CD8-positive, alpha-beta memory T cell (primary cell): ENCODE results near the gene KLHL26. TPM values are rescaled to one million over a fixed set of nuclear protein-coding genes. Genes with fewer than 3 reads are reported as not detected.
A peak's percentile ranks its signal among the peaks of the same experiment; 100 is the strongest.

ENCODE experiments used
- CTCF ChIA-PET: fragments of 350-600 bp; sonication (Branson Sonifier 250); formaldehyde crosslinking; loops from one replicate; lab custom pipeline; 2021; ENCODE audit warnings: antibody characterized with exemption; lab: Charles Lee
- POLR2A ChIA-PET: fragments of 350-600 bp; sonication (Branson Sonifier 250); formaldehyde crosslinking; loops from one replicate; lab custom pipeline; 2021; ENCODE audit warnings: antibody characterized with exemption; lab: Charles Lee
- DNase-seq, 5 donors: peaks; one replicate each; pipeline versions ENCODE4 v3.0.0 to v3.0.0-alpha.2; 2020 to 2022; ENCODE audit warnings: mixed read lengths in 1 of 5
- H3K27ac ChIP-seq: one replicate; pipeline ENCODE4 v1.7.0; 2013; ENCODE audit warnings: low read depth, mild to moderate bottlenecking, low read length, moderate library complexity
- H3K27me3 ChIP-seq: 2 replicates; pipeline ENCODE4 v1.7.0; 2013; ENCODE audit warnings: low read length, mild to moderate bottlenecking; ENCODE audit not compliant: insufficient read depth, poor library complexity, severe bottlenecking
- H3K36me3 ChIP-seq: 2 replicates; pipeline ENCODE4 v1.7.0; 2013; ENCODE audit warnings: mild to moderate bottlenecking, low read length, moderate library complexity; ENCODE audit not compliant: insufficient read depth
- H3K4me1 ChIP-seq: 2 replicates; pipeline ENCODE4 v1.7.0; 2013; ENCODE audit warnings: mild to moderate bottlenecking, low read length, moderate library complexity; ENCODE audit not compliant: insufficient read depth
- H3K4me3 ChIP-seq: 2 replicates; pipeline ENCODE4 v1.7.0; 2013; ENCODE audit warnings: mild to moderate bottlenecking, low read length
- H3K9me3 ChIP-seq: 2 replicates; pipeline ENCODE4 v1.7.0; 2013; ENCODE audit warnings: mild to moderate bottlenecking, low read length
- H3K27ac Mint-ChIP-seq, 8 donors: one replicate each; pipeline ENCODE4 v1.8.0; 2020 to 2021; ENCODE audit warnings: mixed read lengths in 8 of 8, mild to moderate bottlenecking in 6 of 8, inconsistent platforms in 3 of 8, moderate library complexity in 3 of 8
- H3K27me3 Mint-ChIP-seq, 2 donors: one replicate each; pipeline ENCODE4 v1.8.0; 2020 to 2021; ENCODE audit warnings: mixed read lengths in 2 of 2, mild to moderate bottlenecking in 1 of 2, moderate library complexity in 1 of 2
- H3K36me3 Mint-ChIP-seq, 3 donors: one replicate each; pipeline ENCODE4 v1.8.0; 2020 to 2021; ENCODE audit warnings: mixed read lengths in 3 of 3, inconsistent platforms in 1 of 3, mild to moderate bottlenecking in 1 of 3
- H3K4me1 Mint-ChIP-seq, 3 donors: one replicate each; pipeline ENCODE4 v1.8.0; 2020 to 2021; ENCODE audit warnings: mixed read lengths in 3 of 3, inconsistent platforms in 1 of 3, mild to moderate bottlenecking in 1 of 3
- H3K4me3 Mint-ChIP-seq, 7 donors: one replicate each; pipeline ENCODE4 v1.8.0; 2020 to 2021; ENCODE audit warnings: mixed read lengths in 7 of 7, mild to moderate bottlenecking in 6 of 7, moderate library complexity in 4 of 7, inconsistent platforms in 2 of 7
- H3K9me3 Mint-ChIP-seq, 5 donors: one replicate each; pipeline ENCODE4 v1.8.0; 2020 to 2022; ENCODE audit warnings: mixed read lengths in 5 of 5, mild to moderate bottlenecking in 3 of 5, moderate library complexity in 2 of 5, inconsistent platforms in 1 of 5
- polyA plus RNA-seq: library from polyadenylated mRNA; unstranded; fragments of 300-500 nt; fragmentation: Illumina TruSeq; gene quantifications from one replicate; pipeline ENCODE4 v1.2.3, GENCODE V29; 2021
- total RNA-seq, 2 experiments: library from RNA; stranded (reverse); gene quantifications; one replicate each; pipeline ENCODE4 v1.2.3, GENCODE V29; 2021

The KLHL26 gene
- total and polyA plus RNA-seq, 3 experiments from 2014 or later, result 5.1 to 12.8 (median 12.4) TPM

GRCh38 chr19:18668252-18668631 lies 31.4 kb downstream of the KLHL26 start:
- peaks cover 0 to 9% (median 1%) of the 10 kb centered on the region in 3 donors for H3K4me1 Mint-ChIP-seq
- peaks cover 4% of the 10 kb centered on the region for H3K4me1 ChIP-seq
- no peaks in the 10 kb centered on the region for H3K27me3 Mint-ChIP-seq
- H3K9me3 Mint-ChIP-seq, result no peaks in the 10 kb centered on the region
- POLR2A ChIA-PET, result no interaction called here
- no peaks in the 10 kb centered on the region for H3K9me3 ChIP-seq
- H3K27ac Mint-ChIP-seq, result no peak overlapping the region
- H3K36me3 ChIP-seq, result no peaks in the 10 kb centered on the region
- no peak overlapping the region for H3K4me3 ChIP-seq
- CTCF ChIA-PET, result no interaction called here
- H3K4me3 Mint-ChIP-seq, result no peak overlapping the region
- H3K27ac ChIP-seq, result no peak overlapping the region
- no peak for DNase-seq
- H3K36me3 Mint-ChIP-seq, result peaks cover 0 to 43% (median 2%) of the 10 kb centered on the region in 3 donors
- no peaks in the 10 kb centered on the region for H3K27me3 ChIP-seq

- Mint-ChIP-seq H3K9me3 (no peaks in the 10 kb centered on the region), H3K27me3 (no peaks in the 10 kb centered on the region), H3K36me3 (peaks cover 0 to 41% (median 2%) of the 10 kb centered on the region in 3 donors), H3K4me3 (no peak overlapping the region), H3K27ac (no peak overlapping the region), H3K4me1 (peaks cover 0 to 2% (median 1%) of the 10 kb centered on the region in 3 donors)
- H3K9me3 ChIP-seq, result no peaks in the 10 kb centered on the region
- no peaks in the 10 kb centered on the region for H3K36me3 ChIP-seq
- peaks cover 4% of the 10 kb centered on the region for H3K4me1 ChIP-seq
- ChIA-PET CTCF (no interaction called here), POLR2A (no interaction called here)
- no peaks in the 10 kb centered on the region for H3K27me3 ChIP-seq
- no peak overlapping the region for H3K27ac ChIP-seq
- H3K4me3 ChIP-seq, result no peak overlapping the region
- no peak for DNase-seq
Measured at GRCh38 chr19:18668744-18669523, 32.1 kb downstream of the KLHL26 start.

GRCh38 chr19:18669524-18669817 lies 32.6 kb downstream of the KLHL26 start:
- CTCF ChIA-PET, result no interaction called here
- H3K4me1 ChIP-seq, result no peaks in the 10 kb centered on the region
- no peaks in the 10 kb centered on the region for H3K9me3 Mint-ChIP-seq
- H3K9me3 ChIP-seq, result no peaks in the 10 kb centered on the region
- no peaks in the 10 kb centered on the region for H3K27me3 Mint-ChIP-seq
- no peak overlapping the region for H3K27ac ChIP-seq
- no peak overlapping the region for H3K4me3 ChIP-seq
- no peaks in the 10 kb centered on the region for H3K4me1 Mint-ChIP-seq
- no peaks in the 10 kb centered on the region for H3K36me3 ChIP-seq
- no peaks in the 10 kb centered on the region for H3K27me3 ChIP-seq
- H3K27ac Mint-ChIP-seq, result peak overlapping the region in 1 of 8 donors; percentile 54
- DNase-seq, result no peak
- H3K36me3 Mint-ChIP-seq, result peaks cover 0 to 39% (median 2%) of the 10 kb centered on the region in 3 donors
- H3K4me3 Mint-ChIP-seq, result no peak overlapping the region
- POLR2A ChIA-PET, result no interaction called here

- Histone ChIP-seq H3K27me3 (no peaks in the 10 kb centered on the region), H3K4me3 (no peak overlapping the region), H3K36me3 (no peaks in the 10 kb centered on the region), H3K27ac (no peak overlapping the region), H3K9me3 (no peaks in the 10 kb centered on the region), H3K4me1 (no peaks in the 10 kb centered on the region)
- Mint-ChIP-seq H3K9me3 (no peaks in the 10 kb centered on the region), H3K27ac (peak overlapping the region in 1 of 8 donors; percentile 54), H3K4me3 (no peak overlapping the region), H3K4me1 (no peaks in the 10 kb centered on the region), H3K27me3 (no peaks in the 10 kb centered on the region), H3K36me3 (peaks cover 0 to 39% (median 2%) of the 10 kb centered on the region in 3 donors)
- CTCF ChIA-PET, result no interaction called here
- DNase-seq, result no peak
- POLR2A ChIA-PET, result no interaction called here
Measured at GRCh38 chr19:18669883-18670282, 33.1 kb downstream of the KLHL26 start.

GRCh38 chr19:18670312-18670711 lies 33.5 kb downstream of the KLHL26 start:
- Histone ChIP-seq H3K4me1 (no peaks in the 10 kb centered on the region), H3K9me3 (no peaks in the 10 kb centered on the region), H3K27me3 (no peaks in the 10 kb centered on the region), H3K36me3 (no peaks in the 10 kb centered on the region), H3K27ac (no peak overlapping the region), H3K4me3 (no peak overlapping the region)
- Mint-ChIP-seq H3K27me3 (no peaks in the 10 kb centered on the region), H3K27ac (peak overlapping the region in 1 of 8 donors; percentile 57), H3K4me3 (no peak overlapping the region), H3K9me3 (no peaks in the 10 kb centered on the region), H3K36me3 (peaks cover 0 to 39% (median 2%) of the 10 kb centered on the region in 3 donors), H3K4me1 (no peaks in the 10 kb centered on the region)
- ChIA-PET POLR2A (no interaction called here), CTCF (no interaction called here)
- no peak for DNase-seq

- Mint-ChIP-seq H3K9me3 (no peaks in the 10 kb centered on the region), H3K36me3 (peaks cover 0 to 39% (median 2%) of the 10 kb centered on the region in 3 donors), H3K4me3 (no peak overlapping the region), H3K4me1 (no peaks in the 10 kb centered on the region), H3K27ac (peak overlapping the region in 1 of 8 donors; percentile 50), H3K27me3 (no peaks in the 10 kb centered on the region)
- Histone ChIP-seq H3K4me1 (no peaks in the 10 kb centered on the region), H3K4me3 (no peak overlapping the region), H3K27me3 (no peaks in the 10 kb centered on the region), H3K27ac (no peak overlapping the region), H3K36me3 (no peaks in the 10 kb centered on the region), H3K9me3 (no peaks in the 10 kb centered on the region)
- DNase-seq, result no peak
- POLR2A ChIA-PET, result no interaction called here
- CTCF ChIA-PET, result no interaction called here
Measured at GRCh38 chr19:18671303-18672043, 34.6 kb downstream of the KLHL26 start.

- no peak overlapping the region for H3K4me3 ChIP-seq
- H3K36me3 Mint-ChIP-seq, result peaks cover 0 to 35% (median 2%) of the 10 kb centered on the region in 3 donors
- ChIA-PET POLR2A (no interaction called here), CTCF (interaction anchor here (1.3 kb wide), 1 partner anchor 221 kb away, joined by 6 read pairs; no protein-coding TSS in a partner anchor)
- H3K36me3 ChIP-seq, result no peaks in the 10 kb centered on the region
- H3K27me3 ChIP-seq, result no peaks in the 10 kb centered on the region
- no peaks in the 10 kb centered on the region for H3K9me3 Mint-ChIP-seq
- no peak overlapping the region for H3K27ac Mint-ChIP-seq
- H3K9me3 ChIP-seq, result no peaks in the 10 kb centered on the region
- no peaks in the 10 kb centered on the region for H3K27me3 Mint-ChIP-seq
- no peaks in the 10 kb centered on the region for H3K4me1 ChIP-seq
- no peaks in the 10 kb centered on the region for H3K4me1 Mint-ChIP-seq
- H3K4me3 Mint-ChIP-seq, result no peak overlapping the region
- no peak overlapping the region for H3K27ac ChIP-seq
- DNase-seq, result no peak
Measured at GRCh38 chr19:18672044-18672451, 35.2 kb downstream of the KLHL26 start.
